H1 (cell line): Measurements from ENCODE around the gene TTLL5. TPM values are rescaled to one million over a fixed set of nuclear protein-coding genes. Genes with fewer than 3 reads are reported as not detected.

Experiments
- CTCF ChIA-PET: fragments of 300-600 bp; sonication (Branson Sonifier 250); formaldehyde crosslinking; loops from one replicate; lab custom pipeline; 2021; ENCODE audit not compliant: partially characterized antibody; lab: Charles Lee
- POLR2A ChIA-PET: fragments of 300-600 bp; sonication (Branson Sonifier 250); formaldehyde crosslinking; loops from one replicate; lab custom pipeline; 2021; ENCODE audit warnings: inconsistent platforms; ENCODE audit not compliant: partially characterized antibody; lab: Charles Lee
- DNase-seq, 2 experiments: peaks; one replicate each; pipeline versions ENCODE4 v3.0.0 to v3.0.0-alpha.2; 2010 to 2022; ENCODE audit warnings: low spot score in 2 of 2, low read depth in 1 of 2, mixed read lengths in 1 of 2
- FAIRE-seq: peaks from 2 replicates; lab custom pipeline; 2011; peaks lifted over from hg19 to GRCh38; lab: Jason Lieb, UNC
- H2AFZ ChIP-seq: 2 replicates; pipeline ENCODE4 v1.8.1; 2012; ENCODE audit warnings: low read length, inconsistent platforms
- H2AK5ac ChIP-seq: 2 replicates; pipeline ENCODE4 v1.6.1; 2013; ENCODE audit warnings: low read depth, low read length
- H2BK120ac ChIP-seq: replicated peaks from 2 replicates; pipeline ENCODE3; 2013; ENCODE audit warnings: low read depth, low read length, inconsistent platforms
- H2BK12ac ChIP-seq: 2 replicates; pipeline ENCODE4 v1.6.1; 2013; ENCODE audit warnings: low read depth, low read length
- H2BK15ac ChIP-seq: 2 replicates; pipeline ENCODE4 v1.6.1; 2013; ENCODE audit warnings: low read length
- H2BK20ac ChIP-seq: 2 replicates; pipeline ENCODE4 v1.6.1; 2013; ENCODE audit warnings: low read length
- H2BK5ac ChIP-seq: 2 replicates; pipeline ENCODE4 v1.6.1; 2013; ENCODE audit warnings: low read depth, low read length
- H3K14ac ChIP-seq: 2 replicates; pipeline ENCODE4 v1.6.1; 2013; ENCODE audit warnings: inconsistent platforms; ENCODE audit not compliant: insufficient read length
- H3K18ac ChIP-seq: 2 replicates; pipeline ENCODE4 v1.6.1; 2013; ENCODE audit warnings: low read length; ENCODE audit errors: extremely low read depth
- H3K23ac ChIP-seq: 2 replicates; pipeline ENCODE4 v1.6.1; 2013; ENCODE audit warnings: inconsistent platforms; ENCODE audit not compliant: insufficient read length
- H3K23me2 ChIP-seq: 2 replicates; pipeline ENCODE4 v1.6.1; 2013; ENCODE audit warnings: low read depth, low read length
- H3K27ac ChIP-seq: 2 replicates; pipeline ENCODE4 v1.6.1; 2011; ENCODE audit warnings: low read depth, low read length, inconsistent platforms
- H3K27me3 ChIP-seq, 4 experiments: replicated peaks in 1 of 4; 1 replicate in 1 of 4; 2 replicates in 3 of 4; pipeline versions ENCODE4 v1.6.1 to v1.8.1; 2011 to 2013; ENCODE audit warnings: low read length in 3 of 4, mild to moderate bottlenecking in 3 of 4, inconsistent platforms in 2 of 4, mixed read lengths in 2 of 4, moderate library complexity in 1 of 4; ENCODE audit not compliant: control insufficient read depth in 3 of 4, insufficient read depth in 3 of 4; ENCODE audit errors: extremely low read depth in 1 of 4
- H3K36me3 ChIP-seq, 4 experiments: 2 replicates each; pipeline versions ENCODE4 v1.6.1 to v1.8.1; 2011 to 2013; ENCODE audit warnings: mild to moderate bottlenecking in 4 of 4, low read length in 3 of 4, moderate library complexity in 2 of 4, control low read depth in 1 of 4, inconsistent platforms in 1 of 4; ENCODE audit not compliant: insufficient read depth in 4 of 4, control insufficient read depth in 2 of 4
- H3K4ac ChIP-seq: replicated peaks from 2 replicates; pipeline ENCODE3; 2013; ENCODE audit warnings: low read length, low read depth, mixed read lengths, inconsistent platforms; ENCODE audit not compliant: insufficient read length
- H3K4me1 ChIP-seq, 4 experiments: replicated peaks in 1 of 4; 1 replicate in 1 of 4; 2 replicates in 3 of 4; pipeline versions ENCODE4 v1.6.1 to v1.8.1; 2011 to 2013; ENCODE audit warnings: low read length in 3 of 4, inconsistent platforms in 2 of 4, mixed read lengths in 1 of 4; ENCODE audit not compliant: insufficient read depth in 4 of 4, control insufficient read depth in 3 of 4
- H3K4me2 ChIP-seq, 2 experiments: 2 replicates each; pipeline versions ENCODE4 v1.6.1 to v1.8.1; 2011 to 2013; ENCODE audit warnings: low read depth in 2 of 2, low read length in 2 of 2, control low read depth in 1 of 2, inconsistent platforms in 1 of 2, mild to moderate bottlenecking in 1 of 2; ENCODE audit not compliant: insufficient read depth in 1 of 2
- H3K4me3 ChIP-seq, 4 experiments: fragments of 200-600, 300-600 bp in 1 of 4; sonication (generic), shearing (Covaris generic), sonication (Bioruptor Twin) in 1 of 4; 2 replicates each; pipeline versions ENCODE4 v1.5.1 to v1.8.1; 2011 to 2016; ENCODE audit warnings: low read length in 4 of 4, low read depth in 3 of 4, control low read depth in 2 of 4, inconsistent platforms in 2 of 4, mild to moderate bottlenecking in 2 of 4, mixed read lengths in 1 of 4, moderate library complexity in 1 of 4; ENCODE audit not compliant: insufficient read depth in 2 of 4; ENCODE audit errors: extremely low read depth in 1 of 4
- H3K56ac ChIP-seq: replicated peaks from 2 replicates; pipeline ENCODE3; 2013; ENCODE audit warnings: low read depth, mild to moderate bottlenecking, mixed read lengths, low read length, inconsistent platforms; ENCODE audit not compliant: insufficient read length
- H3K79me1 ChIP-seq: 2 replicates; pipeline ENCODE4 v1.6.1; 2013; ENCODE audit warnings: low read depth, low read length, control low read depth
- H3K79me2 ChIP-seq, 2 experiments: 2 replicates each; pipeline versions ENCODE4 v1.6.1 to v1.8.1; 2012 to 2013; ENCODE audit warnings: low read length in 2 of 2, mild to moderate bottlenecking in 2 of 2, inconsistent platforms in 1 of 2; ENCODE audit not compliant: insufficient read depth in 2 of 2, control insufficient read depth in 1 of 2
- H3K9ac ChIP-seq, 4 experiments: replicated peaks in 1 of 4; 1 replicate in 1 of 4; 2 replicates in 3 of 4; pipeline versions ENCODE4 v1.6.1 to v1.8.1; 2011 to 2013; ENCODE audit warnings: low read depth in 3 of 4, low read length in 3 of 4, control low read depth in 2 of 4, mild to moderate bottlenecking in 2 of 4, moderate library complexity in 2 of 4, inconsistent platforms in 1 of 4; ENCODE audit errors: extremely low read depth in 1 of 4
- H3K9me3 ChIP-seq, 2 experiments: 2 replicates each; pipeline versions ENCODE4 v1.6.1 to v1.8.1; 2012 to 2013; ENCODE audit warnings: mild to moderate bottlenecking in 2 of 2, moderate library complexity in 2 of 2, control low read depth in 1 of 2, inconsistent platforms in 1 of 2, low read depth in 1 of 2, low read length in 1 of 2, mixed read lengths in 1 of 2; ENCODE audit not compliant: insufficient read depth in 2 of 2
- H4K20me1 ChIP-seq, 2 experiments: replicated peaks in 1 of 2; 2 replicates each; pipeline versions ENCODE3 to v1.8.1; 2011 to 2013; ENCODE audit warnings: inconsistent platforms in 2 of 2, low read length in 2 of 2, mild to moderate bottlenecking in 1 of 2; ENCODE audit not compliant: insufficient read depth in 2 of 2, control insufficient read depth in 1 of 2
- H4K5ac ChIP-seq: 2 replicates; pipeline ENCODE4 v1.6.1; 2013; ENCODE audit warnings: low read length, low read depth, mixed read lengths, inconsistent platforms; ENCODE audit not compliant: insufficient read length
- H4K8ac ChIP-seq: 2 replicates; pipeline ENCODE4 v1.8.0; 2013; ENCODE audit warnings: mild to moderate bottlenecking, moderate library complexity, low read length, inconsistent platforms; ENCODE audit not compliant: insufficient read depth; ENCODE audit errors: extremely low read depth
- H4K91ac ChIP-seq: replicated peaks from 2 replicates; pipeline ENCODE3; 2013; ENCODE audit warnings: low read length, mixed read lengths, inconsistent platforms; ENCODE audit not compliant: insufficient read length
- ASH2L ChIP-seq: fragments of 200-600, 300-600 bp; sonication (generic); IDR thresholded peaks from one replicate; pipeline ENCODE4 v1.7.1; 2017; ENCODE audit warnings: low read length
- CTBP2 ChIP-seq: IDR thresholded peaks from 2 replicates; pipeline ENCODE4 v1.7.0; 2011; ENCODE audit warnings: borderline replicate concordance, mild to moderate bottlenecking, moderate library complexity, mixed read lengths, low read length; ENCODE audit not compliant: insufficient read depth, insufficient read length
- POU5F1 ChIP-seq: IDR thresholded peaks from 2 replicates; pipeline ENCODE4 v1.6.1; 2011; ENCODE audit warnings: low read depth, mild to moderate bottlenecking, low read length, moderate library complexity
- RXRA ChIP-seq: IDR thresholded peaks from 2 replicates; pipeline ENCODE4 v1.6.1; 2011; ENCODE audit warnings: low read depth, mild to moderate bottlenecking, low read length, moderate library complexity; ENCODE audit not compliant: insufficient read depth
- SIRT6 ChIP-seq: IDR thresholded peaks from one replicate; pipeline ENCODE4 v1.7.1; 2012; ENCODE audit warnings: low read length, inconsistent platforms
- SP4 ChIP-seq: IDR thresholded peaks from 2 replicates; pipeline ENCODE4 v1.6.1; 2012; ENCODE audit warnings: low read length, inconsistent platforms
- TBP ChIP-seq: IDR thresholded peaks from 2 replicates; pipeline ENCODE4 v1.6.1; 2011; ENCODE audit warnings: low read depth, low read length, improper control_type of control experiment
- TEAD4 ChIP-seq: IDR thresholded peaks from 2 replicates; pipeline ENCODE4 v1.6.1; 2012; ENCODE audit warnings: low read depth, low read length, inconsistent platforms, mixed read lengths
- WGBS, 2 experiments: shearing (Covaris generic) in 1 of 2; methylation state at CpG; one replicate each; pipeline versions ENCODE4 v1.1.6 to v1.1.7; 2013 to 2015; ENCODE audit warnings: low lambda C conversion rate in 2 of 2, mixed read lengths in 2 of 2, inconsistent platforms in 1 of 2, low coverage in 1 of 2, missing lambda C conversion rate in 1 of 2; ENCODE audit not compliant: insufficient replicate concordance in 2 of 2, insufficient coverage in 1 of 2, insufficient read length in 1 of 2; ENCODE audit errors: extremely low coverage in 1 of 2, missing lambda C conversion rate in 1 of 2; 5-methylcytosine and 5-hydroxymethylcytosine counted together
- polyA plus RNA-seq, 7 experiments: library from polyadenylated mRNA; depleted of rRNA in 3 of 7; stranded (reverse) in 5 of 7; unstranded in 2 of 7; fragments of >200 nt in 5 of 7; fragments of 200-250 nt in 2 of 7; gene quantifications; 1 replicate in 5 of 7; 2 replicates in 1 of 7; 4 replicates in 1 of 7; pipeline versions ENCODE4 v1.2.1 to v1.2.3, GENCODE V29; 2011 to 2013; ENCODE audit warnings: missing spikeins in 2 of 7, mixed read lengths in 2 of 7
- total RNA-seq: library from RNA; stranded (reverse); fragmentation: NEBNext Ultra II Directional; extraction: Animal tissue kit (Norgen Biotek cat#: 25700); gene quantifications from 2 replicates; pipeline ENCODE4 v1.2.1, GENCODE V29; 2021

TTLL5 gene
- total and polyA plus RNA-seq, 2 of the 8 experiments (the other 6 are each of a cell fraction or from before 2014, with no cell fraction given) = 16.1 to 45.9 TPM

DNA sequence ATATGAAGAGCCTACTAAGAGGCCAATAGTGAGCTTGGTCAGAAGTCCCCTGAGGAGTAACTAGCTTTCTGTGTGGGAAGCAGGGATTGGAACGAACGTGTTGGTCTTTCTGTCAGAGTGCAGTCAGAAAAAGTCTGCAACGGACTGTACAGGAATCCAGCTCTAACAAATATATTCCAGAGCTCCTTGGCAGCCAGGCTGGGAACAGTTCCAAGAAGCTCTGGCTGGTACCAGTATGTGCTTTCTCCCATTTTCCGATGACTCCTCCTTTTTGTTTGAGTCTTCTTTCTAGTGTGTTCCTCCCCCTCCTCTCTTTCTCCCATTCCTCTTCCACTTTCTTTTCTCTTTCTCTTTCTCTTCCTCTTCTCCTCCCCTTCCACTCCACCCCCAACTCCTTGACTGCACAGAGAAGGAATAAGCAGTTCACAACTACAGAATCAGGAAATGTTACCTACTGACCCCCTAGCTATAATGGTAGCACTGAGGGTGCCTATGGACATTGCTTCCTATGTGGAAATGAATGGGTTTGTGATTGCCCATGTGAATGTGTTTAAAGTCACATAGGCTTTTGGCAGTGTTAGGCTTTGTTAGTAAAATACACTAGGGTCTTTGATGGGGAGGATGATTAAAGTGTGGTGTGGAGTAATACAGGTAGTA, 59.9 kb downstream of the TTLL5 start:
- H2BK120ac ChIP-seq = no peak overlapping the region
- H2BK12ac ChIP-seq = no peak overlapping the region
- no peak overlapping the region for H3K9ac ChIP-seq
- H3K36me3 ChIP-seq = peaks cover 2 to 31% (median 21%) of the 10 kb centered on the region in 4 experiments; a peak in 7 of 8 replicates
- no peak overlapping the region for H3K4me2 ChIP-seq
- H3K79me2 ChIP-seq = no peaks in the 10 kb centered on the region
- H4K8ac ChIP-seq = no peak overlapping the region
- ChIA-PET CTCF (interaction anchor here (0.5 to 1.8 kb wide), 5 partner anchors 10 to 241 kb away, joined by 3 to 9 read pairs (median 3); no protein-coding TSS in a partner anchor), POLR2A (interaction anchor here (0.6 kb wide), 1 partner anchor 1060 kb away, joined by 4 read pairs; no protein-coding TSS in a partner anchor)
- no peak overlapping the region for H3K56ac ChIP-seq
- H3K18ac ChIP-seq = no peak overlapping the region
- no peak overlapping the region for H2BK20ac ChIP-seq
- H3K23ac ChIP-seq = no peak overlapping the region
- no peak overlapping the region for H4K91ac ChIP-seq
- no peak overlapping the region for H2BK15ac ChIP-seq
- FAIRE-seq (no peak), DNase-seq (no peak)
- H2AK5ac ChIP-seq = no peak overlapping the region
- H3K79me1 ChIP-seq = no peaks in the 10 kb centered on the region
- H4K5ac ChIP-seq = no peak overlapping the region
- peaks cover 0 to 3% of the 10 kb centered on the region in 2 experiments for H4K20me1 ChIP-seq
- H2AFZ ChIP-seq = no peak overlapping the region
- H3K9me3 ChIP-seq = no peaks in the 10 kb centered on the region
- TF ChIP-seq SIRT6 = no peak
- no peak for TF ChIP-seq CTBP2
- no peak for TF ChIP-seq RXRA
- TF ChIP-seq POU5F1 = no peak
- TF ChIP-seq SP4 = no peak
- no peak for TF ChIP-seq TBP
- TF ChIP-seq ASH2L = no peak
- TF ChIP-seq TEAD4 = no peak
- no peak overlapping the region for H2BK5ac ChIP-seq
- no peaks in the 10 kb centered on the region for H3K23me2 ChIP-seq
- no peak overlapping the region for H3K27ac ChIP-seq
- no peak overlapping the region for H3K4ac ChIP-seq
- no peaks in the 10 kb centered on the region for H3K4me1 ChIP-seq
- no peak overlapping the region for H3K14ac ChIP-seq
- no peak overlapping the region for H3K4me3 ChIP-seq
- H3K27me3 ChIP-seq = no peaks in the 10 kb centered on the region
- WGBS, 2 experiments = 71% methylated on average over 4 of the region's 4 CpGs; no CpG with 5 or more reads in 1 of the 2 experiments
